ENCODE results near the gene IQCH. TPM values are rescaled to one million over a fixed set of nuclear protein-coding genes. Genes with fewer than 3 reads are reported as not detected.

The IQCH gene
- total RNA-seq, 1 donor from 2014 or later = 2.0 TPM

DNA sequence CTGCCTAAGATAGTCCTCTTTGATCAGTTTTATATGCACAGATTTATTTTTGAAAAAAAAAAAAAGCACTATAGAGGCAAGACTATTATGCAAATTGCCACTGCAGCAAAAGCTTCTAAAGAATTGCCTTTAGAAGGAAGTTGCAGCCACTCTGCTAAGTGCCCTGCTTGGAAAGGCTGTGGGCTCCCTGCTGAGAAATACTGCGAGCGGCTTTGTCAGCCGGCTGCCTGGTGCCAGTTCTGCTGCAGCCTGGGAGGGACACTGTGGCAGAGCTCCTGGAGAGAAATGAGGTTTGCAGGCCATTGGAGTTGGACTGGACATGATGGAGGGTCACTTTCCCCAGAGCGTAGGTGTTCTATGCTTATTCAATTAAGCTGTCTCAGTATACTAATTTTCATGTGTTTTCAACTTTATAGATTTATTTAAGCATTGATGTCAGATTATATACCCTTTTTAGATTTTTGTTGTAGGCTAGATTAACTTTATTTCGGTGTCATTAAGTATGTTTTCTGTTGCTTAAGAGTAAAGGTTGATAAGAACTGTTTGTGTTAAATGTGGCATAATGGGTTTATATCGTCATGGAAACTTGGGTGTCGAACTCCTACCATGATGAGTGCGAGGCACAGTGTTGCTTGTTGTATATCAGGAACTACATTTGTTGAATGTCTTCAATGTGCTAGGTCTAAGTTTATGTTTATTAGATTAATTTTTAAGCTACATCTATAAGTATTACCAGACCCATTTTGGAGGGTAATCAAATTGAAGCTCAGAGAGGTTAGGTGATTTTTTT lies 294.5 kb downstream of the IQCH start:
- Mint-ChIP-seq H3K4me1 (ENCODE audit: unreplicated experiment) (peaks cover 37% of the 10 kb centered on the region), H3K27me3 (no peaks in the 10 kb centered on the region), H3K9me3 (no peaks in the 10 kb centered on the region), H3K4me3 (peak overlapping the region; percentile 56), H3K27ac (peak overlapping the region; percentile 66), H3K36me3 (peaks cover 8% of the 10 kb centered on the region)
- TF ChIP-seq, protein P1, sequence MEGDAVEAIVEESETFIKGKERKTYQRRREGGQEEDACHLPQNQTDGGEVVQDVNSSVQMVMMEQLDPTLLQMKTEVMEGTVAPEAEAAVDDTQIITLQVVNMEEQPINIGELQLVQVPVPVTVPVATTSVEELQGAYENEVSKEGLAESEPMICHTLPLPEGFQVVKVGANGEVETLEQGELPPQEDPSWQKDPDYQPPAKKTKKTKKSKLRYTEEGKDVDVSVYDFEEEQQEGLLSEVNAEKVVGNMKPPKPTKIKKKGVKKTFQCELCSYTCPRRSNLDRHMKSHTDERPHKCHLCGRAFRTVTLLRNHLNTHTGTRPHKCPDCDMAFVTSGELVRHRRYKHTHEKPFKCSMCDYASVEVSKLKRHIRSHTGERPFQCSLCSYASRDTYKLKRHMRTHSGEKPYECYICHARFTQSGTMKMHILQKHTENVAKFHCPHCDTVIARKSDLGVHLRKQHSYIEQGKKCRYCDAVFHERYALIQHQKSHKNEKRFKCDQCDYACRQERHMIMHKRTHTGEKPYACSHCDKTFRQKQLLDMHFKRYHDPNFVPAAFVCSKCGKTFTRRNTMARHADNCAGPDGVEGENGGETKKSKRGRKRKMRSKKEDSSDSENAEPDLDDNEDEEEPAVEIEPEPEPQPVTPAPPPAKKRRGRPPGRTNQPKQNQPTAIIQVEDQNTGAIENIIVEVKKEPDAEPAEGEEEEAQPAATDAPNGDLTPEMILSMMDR (conservative IDR thresholded peaks at IDR 0.05) = no peak
- no peak for DNase-seq (ENCODE audit: extremely low spot score, unreplicated experiment)

DNA sequence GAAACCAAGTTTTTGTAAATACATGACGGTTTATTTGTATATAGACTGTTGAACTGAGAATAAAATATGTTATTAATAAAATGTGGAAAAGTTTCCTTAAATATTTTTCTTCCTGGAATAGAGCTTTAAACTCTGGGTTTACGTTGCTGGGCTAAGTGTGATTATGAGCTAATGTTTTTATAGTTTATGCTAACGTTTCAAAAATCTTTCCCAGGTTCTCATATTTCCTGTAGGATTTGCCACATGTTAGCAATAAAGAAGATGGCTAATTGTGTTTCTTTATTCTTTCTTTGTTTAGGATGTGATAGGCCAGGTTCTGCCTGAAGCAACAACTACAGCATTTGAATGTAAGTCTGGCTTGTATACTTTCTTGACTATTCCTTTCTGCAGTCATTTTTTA lies 295.1 kb downstream of the IQCH start:
- no peak overlapping the region for H3K27ac Mint-ChIP-seq
- TF ChIP-seq, protein P1 (conservative IDR thresholded peaks at IDR 0.05) = no peak
- peaks cover 8% of the 10 kb centered on the region for H3K36me3 Mint-ChIP-seq
- H3K27me3 Mint-ChIP-seq = no peaks in the 10 kb centered on the region
- no peaks in the 10 kb centered on the region for H3K9me3 Mint-ChIP-seq
- DNase-seq (ENCODE audit: extremely low spot score, unreplicated experiment) = no peak
- H3K4me1 Mint-ChIP-seq (ENCODE audit: unreplicated experiment) = peaks cover 30% of the 10 kb centered on the region
- H3K4me3 Mint-ChIP-seq = no peak overlapping the region

GRCh38 chr15:67550522-67550921 lies 295.9 kb downstream of the IQCH start:
- Mint-ChIP-seq H3K36me3 (peaks cover 9% of the 10 kb centered on the region), H3K4me1 (ENCODE audit: unreplicated experiment) (peaks cover 25% of the 10 kb centered on the region), H3K9me3 (no peaks in the 10 kb centered on the region), H3K4me3 (no peak overlapping the region), H3K27ac (no peak overlapping the region), H3K27me3 (no peaks in the 10 kb centered on the region)
- TF ChIP-seq, protein P1 (conservative IDR thresholded peaks at IDR 0.05) = no peak
- DNase-seq (ENCODE audit: extremely low spot score, unreplicated experiment) = no peak

DNA sequence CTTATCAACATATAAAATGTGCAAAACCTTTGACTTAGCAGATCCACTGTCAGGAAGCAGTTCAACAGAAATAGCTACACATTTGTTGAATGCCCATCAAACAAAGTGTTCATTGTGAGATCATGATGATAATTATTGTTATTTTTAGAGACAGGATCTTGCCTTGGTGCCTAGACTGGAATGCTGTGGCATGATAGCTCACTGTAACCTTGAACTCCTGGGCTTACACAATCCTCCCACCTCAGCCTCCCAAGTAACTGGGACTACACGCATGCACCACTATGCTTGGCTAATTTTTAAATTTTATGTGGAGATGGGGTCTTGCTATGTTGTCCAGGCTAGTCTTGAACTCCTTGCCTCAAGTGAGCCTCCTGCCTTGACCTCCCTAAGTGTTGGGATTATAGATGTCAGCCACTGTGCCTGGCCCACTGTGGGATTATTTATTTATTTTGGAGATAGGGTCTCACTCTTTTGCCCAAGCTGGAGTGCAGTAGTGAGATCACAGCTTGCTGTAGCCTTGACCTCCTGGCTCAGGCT lies 296.7 kb downstream of the IQCH start:
- no peak overlapping the region for H3K27ac Mint-ChIP-seq
- no peak for DNase-seq (ENCODE audit: extremely low spot score, unreplicated experiment)
- peaks cover 25% of the 10 kb centered on the region for H3K4me1 Mint-ChIP-seq (ENCODE audit: unreplicated experiment)
- no peaks in the 10 kb centered on the region for H3K9me3 Mint-ChIP-seq
- H3K4me3 Mint-ChIP-seq = no peak overlapping the region
- TF ChIP-seq, protein P1 (conservative IDR thresholded peaks at IDR 0.05) = no peak
- H3K27me3 Mint-ChIP-seq = no peaks in the 10 kb centered on the region
- H3K36me3 Mint-ChIP-seq = peaks cover 9% of the 10 kb centered on the region

Other genes with a start within 250 kb of the IQCH start
- gene SMAD3, start 189.2 kb upstream of the IQCH start, total RNA-seq (ENCODE audit: low replicate concordance) = 52.0 and 59.0 TPM in 2 replicates
- gene AAGAB, start 125 bp upstream of the IQCH start, total RNA-seq (ENCODE audit: low replicate concordance) = 48.4 and 50.9 TPM in 2 replicates